Subcutaneous abdominal adipose tissue (tissue), 5 donors: Measurements from ENCODE around the gene HMGN3.

Experiments
- H3K27ac ChIP-seq: one replicate; pipeline ENCODE4 v1.7.0; 2013; ENCODE audit warnings: low read depth, mild to moderate bottlenecking, inconsistent platforms, low read length, moderate library complexity
- H3K27me3 ChIP-seq, 5 donors: one replicate each; pipeline ENCODE4 v1.7.0; 2013; ENCODE audit warnings: low read length in 5 of 5, inconsistent platforms in 1 of 5; ENCODE audit not compliant: control insufficient read depth in 5 of 5, insufficient read depth in 4 of 5
- H3K36me3 ChIP-seq, 5 donors: one replicate each; pipeline ENCODE4 v1.7.0; 2013; ENCODE audit warnings: low read length in 5 of 5; ENCODE audit not compliant: control insufficient read depth in 5 of 5, insufficient read depth in 5 of 5
- H3K4me1 ChIP-seq, 5 donors: one replicate each; pipeline ENCODE4 v1.7.0; 2013; ENCODE audit warnings: low read length in 5 of 5, mild to moderate bottlenecking in 3 of 5, moderate library complexity in 1 of 5; ENCODE audit not compliant: control insufficient read depth in 5 of 5, insufficient read depth in 5 of 5
- H3K4me3 ChIP-seq, 5 donors: one replicate each; pipeline ENCODE4 v1.7.0; 2013; ENCODE audit warnings: low read length in 5 of 5, low read depth in 1 of 5
- H3K9ac ChIP-seq, 5 donors: one replicate each; pipeline ENCODE4 v1.7.0; 2013; ENCODE audit warnings: low read length in 5 of 5, mild to moderate bottlenecking in 4 of 5, moderate library complexity in 3 of 5
- H3K9me3 ChIP-seq, 5 donors: one replicate each; pipeline ENCODE4 v1.7.0; 2013; ENCODE audit warnings: low read length in 5 of 5; ENCODE audit not compliant: control insufficient read depth in 5 of 5
- donor health status: healthy.
- donor health status: healthy.
- donor health status: healthy.
- donor health status: healthy.
- donor health status: healthy.

Gene HMGN3

GRCh38 chr6:79168695-79168980 lies 65.8 kb downstream of the HMGN3 start:
- no peak overlapping the region for H3K4me3 ChIP-seq
- H3K27ac ChIP-seq = no peak overlapping the region
- peaks cover 0 to 8% (median 0%) of the 10 kb centered on the region in 5 donors for H3K4me1 ChIP-seq
- H3K27me3 ChIP-seq = peaks cover 0 to 2% (median 0%) of the 10 kb centered on the region in 5 donors
- H3K36me3 ChIP-seq = no peaks in the 10 kb centered on the region
- no peaks in the 10 kb centered on the region for H3K9me3 ChIP-seq
- no peak overlapping the region for H3K9ac ChIP-seq

- H3K4me3 ChIP-seq = peak overlapping the region in 1 of 5 donors; percentile 8
- no peaks in the 10 kb centered on the region for H3K36me3 ChIP-seq
- no peak overlapping the region for H3K9ac ChIP-seq
- peaks cover 0 to 8% (median 0%) of the 10 kb centered on the region in 5 donors for H3K4me1 ChIP-seq
- H3K27me3 ChIP-seq = peaks cover 0 to 2% (median 0%) of the 10 kb centered on the region in 5 donors
- H3K27ac ChIP-seq = no peak overlapping the region
- H3K9me3 ChIP-seq = no peaks in the 10 kb centered on the region
Observed at GRCh38 chr6:79167931-79168694, 66.4 kb downstream of the HMGN3 start.

- Histone ChIP-seq H3K4me3 (no peak overlapping the region), H3K9me3 (no peaks in the 10 kb centered on the region), H3K27ac (no peak overlapping the region), H3K27me3 (no peaks in the 10 kb centered on the region), H3K4me1 (no peaks in the 10 kb centered on the region), H3K9ac (no peak overlapping the region), H3K36me3 (no peaks in the 10 kb centered on the region)
Observed at GRCh38 chr6:79159846-79160245, 74.6 kb downstream of the HMGN3 start.

GRCh38 chr6:79158856-79159516 lies 75.5 kb downstream of the HMGN3 start:
- H3K4me3 ChIP-seq = no peak overlapping the region
- no peaks in the 10 kb centered on the region for H3K36me3 ChIP-seq
- no peak overlapping the region for H3K9ac ChIP-seq
- H3K4me1 ChIP-seq = no peaks in the 10 kb centered on the region
- H3K9me3 ChIP-seq = no peaks in the 10 kb centered on the region
- H3K27ac ChIP-seq = no peak overlapping the region
- no peaks in the 10 kb centered on the region for H3K27me3 ChIP-seq

- no peaks in the 10 kb centered on the region for H3K4me1 ChIP-seq
- H3K4me3 ChIP-seq = no peak overlapping the region
- no peak overlapping the region for H3K9ac ChIP-seq
- H3K9me3 ChIP-seq = no peaks in the 10 kb centered on the region
- no peaks in the 10 kb centered on the region for H3K27me3 ChIP-seq
- no peaks in the 10 kb centered on the region for H3K36me3 ChIP-seq
- no peak overlapping the region for H3K27ac ChIP-seq
Observed at GRCh38 chr6:79157961-79158644, 76.4 kb downstream of the HMGN3 start.

GRCh38 chr6:79152269-79152737 lies 82.2 kb downstream of the HMGN3 start:
- H3K27ac ChIP-seq = no peak overlapping the region
- no peaks in the 10 kb centered on the region for H3K36me3 ChIP-seq
- H3K27me3 ChIP-seq = no peaks in the 10 kb centered on the region
- H3K4me3 ChIP-seq = no peak overlapping the region
- H3K9me3 ChIP-seq = no peaks in the 10 kb centered on the region
- H3K9ac ChIP-seq = no peak overlapping the region
- no peaks in the 10 kb centered on the region for H3K4me1 ChIP-seq
